ENCODE measurements around the gene KCNH6. TPM values are rescaled to one million over a fixed set of nuclear protein-coding genes. Genes with fewer than 3 reads are reported as not detected.

The KCNH6 gene
- total RNA-seq, 1 experiment from 2014 or later: 1.6 TPM

DNA sequence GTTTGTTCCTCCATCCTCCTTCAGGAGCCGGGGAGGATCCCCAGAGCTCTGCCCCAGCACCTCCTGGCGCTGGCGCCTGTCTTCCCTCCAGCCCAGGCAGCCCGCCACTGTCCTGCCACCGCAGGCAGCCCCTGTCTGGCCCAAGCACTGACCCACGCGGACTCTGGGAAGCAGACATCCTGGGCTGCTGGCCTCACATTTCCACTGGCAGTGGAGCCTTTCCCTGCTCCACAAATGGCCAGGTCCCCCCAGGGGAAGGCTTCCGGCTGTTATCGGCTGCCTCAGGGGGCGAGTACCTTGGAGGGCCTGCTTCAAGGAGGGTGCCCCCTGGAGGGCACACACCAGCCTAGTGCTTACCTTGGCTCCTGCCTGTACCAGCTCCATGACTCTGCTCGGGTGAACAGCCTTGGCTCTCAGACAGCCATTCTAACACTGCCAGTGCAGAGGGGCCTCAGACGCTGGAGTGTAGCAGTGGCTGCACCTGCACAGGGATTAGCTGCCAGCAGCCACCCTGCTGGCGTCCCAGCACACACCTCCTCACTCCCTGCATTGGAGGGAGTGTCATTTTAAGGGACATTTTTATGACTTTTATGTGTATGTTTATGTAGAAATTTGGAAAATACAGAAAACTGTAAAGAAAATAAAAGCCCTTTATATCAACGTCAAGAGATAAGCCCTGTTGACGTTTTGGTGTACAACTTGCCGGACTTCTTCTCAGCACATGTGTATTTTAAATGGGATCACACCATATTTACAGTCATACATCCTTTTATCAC lies 25.3 kb upstream of the KCNH6 start:
- Histone ChIP-seq H2BK15ac (ENCODE audit: low read depth, low read length) (no peak overlapping the region), H4K20me1 (ENCODE audit: control insufficient read depth, insufficient read depth, insufficient read length) (peaks cover 2% of the 10 kb centered on the region), H3K4me2 (ENCODE audit: insufficient read depth, insufficient read length, low read length) (no peak overlapping the region), H3K18ac (ENCODE audit: insufficient read length, low read depth, low read length) (no peak overlapping the region), H3K14ac (ENCODE audit: insufficient read depth, low read length) (no peak overlapping the region), H3K9me3 (ENCODE audit: control insufficient read depth, low read depth, low read length) (no peaks in the 10 kb centered on the region), H4K5ac (ENCODE audit: insufficient read length, low read depth, low read length) (no peak overlapping the region), H2BK120ac (ENCODE audit: low read depth, low read length, poor library complexity, severe bottlenecking) (no peak overlapping the region), H3K27ac (ENCODE audit: insufficient read length, low read depth, low read length) (no peak overlapping the region), H3K23me2 (ENCODE audit: insufficient read length, low read depth, low read length, poor library complexity, severe bottlenecking) (peaks cover 3% of the 10 kb centered on the region), H3T11ph (ENCODE audit: low read length) (no peak overlapping the region), H2AFZ (ENCODE audit: low read length) (no peak overlapping the region), H3K23ac (ENCODE audit: insufficient read length, low read depth, low read length) (no peak overlapping the region), H3K56ac (ENCODE audit: insufficient read length, low read depth, low read length) (no peak overlapping the region), H2BK5ac (ENCODE audit: insufficient read length, low read length) (no peak overlapping the region), H2AK5ac (ENCODE audit: insufficient read length, low read length) (no peak overlapping the region), H2BK12ac (ENCODE audit: insufficient read length, low read depth, low read length) (no peak overlapping the region), H3K79me2 (ENCODE audit: insufficient read depth, low read length) (no peaks in the 10 kb centered on the region), H4K91ac (ENCODE audit: insufficient read length, low read depth, low read length) (no peak overlapping the region), H4K8ac (replicated peaks; ENCODE audit: insufficient read length, low read depth, low read length) (no peak overlapping the region), H3K9ac (ENCODE audit: extremely low read depth, insufficient read length, low read length) (no peak overlapping the region), H3K79me1 (ENCODE audit: insufficient read depth, low read depth, low read length, poor library complexity, severe bottlenecking) (no peaks in the 10 kb centered on the region), H3K27me3 (ENCODE audit: insufficient read depth, low read length) (no peaks in the 10 kb centered on the region), H3K4me1 (ENCODE audit: insufficient read depth, low read length) (no peaks in the 10 kb centered on the region), H2BK20ac (ENCODE audit: low read depth, low read length, poor library complexity, severe bottlenecking) (no peak overlapping the region), H3K4ac (ENCODE audit: low read depth, low read length) (no peak overlapping the region)
- Mint-ChIP-seq H3K27me3 (ENCODE audit: low read depth) (peaks cover 9% of the 10 kb centered on the region), H3K36me3 (ENCODE audit: insufficient read depth in 1 of 3, low read depth in 3 of 3) (no peaks in the 10 kb centered on the region), H3K27ac (no peak overlapping the region), H3K4me1 (peaks cover 7 to 11% of the 10 kb centered on the region in 2 experiments), H3K4me3 (no peak overlapping the region), H3K9me3 (no peaks in the 10 kb centered on the region)
- no CpG with 5 or more reads among the region's 16 CpGs for whole genome bisulfite sequencing (ENCODE audit: extremely low coverage, insufficient read length, low lambda C conversion rate)
- peak; percentile 94 for DNase-seq
- TF ChIP-seq, protein P1, sequence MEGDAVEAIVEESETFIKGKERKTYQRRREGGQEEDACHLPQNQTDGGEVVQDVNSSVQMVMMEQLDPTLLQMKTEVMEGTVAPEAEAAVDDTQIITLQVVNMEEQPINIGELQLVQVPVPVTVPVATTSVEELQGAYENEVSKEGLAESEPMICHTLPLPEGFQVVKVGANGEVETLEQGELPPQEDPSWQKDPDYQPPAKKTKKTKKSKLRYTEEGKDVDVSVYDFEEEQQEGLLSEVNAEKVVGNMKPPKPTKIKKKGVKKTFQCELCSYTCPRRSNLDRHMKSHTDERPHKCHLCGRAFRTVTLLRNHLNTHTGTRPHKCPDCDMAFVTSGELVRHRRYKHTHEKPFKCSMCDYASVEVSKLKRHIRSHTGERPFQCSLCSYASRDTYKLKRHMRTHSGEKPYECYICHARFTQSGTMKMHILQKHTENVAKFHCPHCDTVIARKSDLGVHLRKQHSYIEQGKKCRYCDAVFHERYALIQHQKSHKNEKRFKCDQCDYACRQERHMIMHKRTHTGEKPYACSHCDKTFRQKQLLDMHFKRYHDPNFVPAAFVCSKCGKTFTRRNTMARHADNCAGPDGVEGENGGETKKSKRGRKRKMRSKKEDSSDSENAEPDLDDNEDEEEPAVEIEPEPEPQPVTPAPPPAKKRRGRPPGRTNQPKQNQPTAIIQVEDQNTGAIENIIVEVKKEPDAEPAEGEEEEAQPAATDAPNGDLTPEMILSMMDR (conservative IDR thresholded peaks at IDR 0.05): peak; percentile 64

Measured in H9 (cell line).